K562 (cell line): ENCODE results near the gene TMEM63A. TPM values are rescaled to one million over a fixed set of nuclear protein-coding genes. Genes with fewer than 3 reads are reported as not detected.
A peak's percentile ranks its signal among the peaks of the same experiment; 100 is the strongest.

Source experiments
- CBFB ChIP-seq: sonication (generic); formaldehyde crosslinking; IDR thresholded peaks from 2 replicates; pipeline ENCODE4 v1.4.0; 2020; ENCODE audit warnings: mild to moderate bottlenecking, missing genetic modification reagents
- CXXC5 ChIP-seq: fragments of 250-450 bp; sonication (Bioruptor Pico); IDR thresholded peaks from 2 replicates; pipeline ENCODE4 v1.8.0; 2022; ENCODE audit warnings: inconsistent platforms, mild to moderate bottlenecking, moderate library complexity
- FOXP1 ChIP-seq: sonication (generic); formaldehyde crosslinking; IDR thresholded peaks from 2 replicates; pipeline ENCODE4 v1.8.0; 2022; ENCODE audit warnings: mild to moderate bottlenecking, missing genetic modification reagents
- HDAC3 ChIP-seq: fragments of 450-650 bp; IDR thresholded peaks from 2 replicates; pipeline ENCODE4 v1.6.1; 2018; ENCODE audit warnings: borderline replicate concordance, mild to moderate bottlenecking, moderate library complexity; ENCODE audit not compliant: partially characterized antibody
- HMG20B ChIP-seq: fragments of 250-450 bp; sonication (Bioruptor Pico); IDR thresholded peaks from 2 replicates; pipeline ENCODE4 v1.5.0; 2021; ENCODE audit warnings: mild to moderate bottlenecking
- KDM2B ChIP-seq: fragments of 250-450 bp; sonication (Bioruptor Pico); IDR thresholded peaks from 2 replicates; pipeline ENCODE4 v1.8.0; 2021; ENCODE audit warnings: mild to moderate bottlenecking, moderate library complexity
- PKNOX1 ChIP-seq: fragments of 450-650 bp; IDR thresholded peaks from 2 replicates; pipeline ENCODE4 v1.6.1; 2016
- POLR2AphosphoS2 ChIP-seq: IDR thresholded peaks from 2 replicates; pipeline ENCODE4 v1.6.1; 2012; ENCODE audit warnings: low read length, improper control_type of control experiment
- THRA ChIP-seq: fragments of 450-650 bp; IDR thresholded peaks from 2 replicates; pipeline ENCODE4 v1.6.1; 2017; ENCODE audit warnings: mild to moderate bottlenecking, moderate library complexity
- ZBTB11 ChIP-seq, 3 experiments: fragments of 200-800 bp in 1 of 3; fragments of 250-450 bp in 1 of 3; fragments of 450-650 bp in 1 of 3; sonication (Bioruptor Pico) in 1 of 3; sonication (Bioruptor generic) in 1 of 3; formaldehyde crosslinking in 1 of 3; IDR thresholded peaks; 2 replicates each; pipeline versions ENCODE4 v1.6.1 to v1.8.0; 2016 to 2022; ENCODE audit warnings: mild to moderate bottlenecking in 2 of 3, missing genetic modification characterization in 2 of 3, missing compliant biosample characterization in 1 of 3, moderate library complexity in 1 of 3
- ZNF146 ChIP-seq: IDR thresholded peaks from one replicate; pipeline ENCODE4 v1.6.1; 2018; ENCODE audit warnings: missing compliant biosample characterization; ENCODE audit not compliant: unreplicated experiment
- ZNF695 ChIP-seq: fragments of 450-650 bp; formaldehyde crosslinking; IDR thresholded peaks from 2 replicates; pipeline ENCODE4 v1.4.0; 2020; ENCODE audit warnings: mild to moderate bottlenecking, moderate library complexity
- polyA plus RNA-seq, 8 experiments: library from polyadenylated mRNA; depleted of rRNA in 4 of 8; stranded (reverse) in 5 of 8; unstranded in 3 of 8; fragments of >200 nt; fragmentation: Nextera tagmentation in 2 of 8; fragmentation: Illumina TruSeq in 1 of 8; extraction: Ambion mirVana in 2 of 8; extraction: Trizol in 1 of 8; gene quantifications; 2 replicates each; pipeline versions ENCODE4 v1.2.1 to v1.2.3, GENCODE V29; 2011 to 2014; ENCODE audit warnings: inconsistent platforms in 1 of 8, missing spikeins in 1 of 8
- total RNA-seq, 7 experiments: library from RNA; depleted of rRNA in 6 of 7; stranded (reverse); fragments of >200 nt in 6 of 7; fragmentation: Illumina TruSeq in 2 of 7; extraction: Trizol in 2 of 7; gene quantifications; 2 replicates each; pipeline versions ENCODE4 v1.2.1 to v1.2.3, GENCODE V29; 2011 to 2021; ENCODE audit warnings: low replicate concordance in 1 of 7
- TF ChIP-seq, protein P1 (sequence below): fragments of 450-650 bp; formaldehyde crosslinking; conservative IDR thresholded peaks from 2 replicates; pipeline ENCODE4 v1.4.0; 2022; ENCODE audit warnings: mild to moderate bottlenecking, missing genetic modification characterization
- TF ChIP-seq, protein P2 (sequence below): fragments of 250-450 bp; sonication (Bioruptor Pico); IDR thresholded peaks from 2 replicates; pipeline ENCODE4 v1.8.0; 2021; ENCODE audit warnings: borderline replicate concordance, mild to moderate bottlenecking, moderate library complexity; ENCODE audit not compliant: poor library complexity, severe bottlenecking
- TF ChIP-seq, protein P3 (sequence below): fragments of 250-450 bp; sonication (Bioruptor Pico); IDR thresholded peaks from 2 replicates; pipeline ENCODE4 v1.5.0; 2021

Gene TMEM63A
- total and polyA plus RNA-seq, 9 of the 15 experiments (the other 6 are each of a cell fraction or from before 2014, with no cell fraction given), result 2.0 to 54.6 (median 17.5) TPM

GRCh38 chr1:225928186-225929175 is 46.3 kb upstream of the TMEM63A start (continued):
- TF ChIP-seq THRA (peak; percentile 93), PKNOX1 (peak; percentile 63), POLR2AphosphoS2 (no peak), ZNF695 (CRISPR knock-in tag) (0 out of 2 replicates have a peak, but pooled peaks have one; percentile 84), CBFB (CRISPR knock-in tag) (no peak; the same call in 1 of the 2 replicates), CXXC5 (peak; percentile 92), ZBTB11 (CRISPR knock-in tag; IDR thresholded peaks at IDR 0.05) (peak in 1 of 3 experiments; percentile 92; a peak in 2 of 6 replicates), FOXP1 (peak; percentile 59; the same call in 1 of the 2 replicates), HMG20B (CRISPR knock-in tag) (no peak), HDAC3 (peak; percentile 98), ZNF146 (no peak), KDM2B (no peak)
- TF ChIP-seq, protein P1, sequence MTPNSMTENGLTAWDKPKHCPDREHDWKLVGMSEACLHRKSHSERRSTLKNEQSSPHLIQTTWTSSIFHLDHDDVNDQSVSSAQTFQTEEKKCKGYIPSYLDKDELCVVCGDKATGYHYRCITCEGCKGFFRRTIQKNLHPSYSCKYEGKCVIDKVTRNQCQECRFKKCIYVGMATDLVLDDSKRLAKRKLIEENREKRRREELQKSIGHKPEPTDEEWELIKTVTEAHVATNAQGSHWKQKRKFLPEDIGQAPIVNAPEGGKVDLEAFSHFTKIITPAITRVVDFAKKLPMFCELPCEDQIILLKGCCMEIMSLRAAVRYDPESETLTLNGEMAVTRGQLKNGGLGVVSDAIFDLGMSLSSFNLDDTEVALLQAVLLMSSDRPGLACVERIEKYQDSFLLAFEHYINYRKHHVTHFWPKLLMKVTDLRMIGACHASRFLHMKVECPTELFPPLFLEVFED, result peak; percentile 98
- TF ChIP-seq, protein P2, sequence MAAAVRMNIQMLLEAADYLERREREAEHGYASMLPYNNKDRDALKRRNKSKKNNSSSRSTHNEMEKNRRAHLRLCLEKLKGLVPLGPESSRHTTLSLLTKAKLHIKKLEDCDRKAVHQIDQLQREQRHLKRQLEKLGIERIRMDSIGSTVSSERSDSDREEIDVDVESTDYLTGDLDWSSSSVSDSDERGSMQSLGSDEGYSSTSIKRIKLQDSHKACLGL (CRISPR knock-in tag), result no peak
- TF ChIP-seq, protein P3, sequence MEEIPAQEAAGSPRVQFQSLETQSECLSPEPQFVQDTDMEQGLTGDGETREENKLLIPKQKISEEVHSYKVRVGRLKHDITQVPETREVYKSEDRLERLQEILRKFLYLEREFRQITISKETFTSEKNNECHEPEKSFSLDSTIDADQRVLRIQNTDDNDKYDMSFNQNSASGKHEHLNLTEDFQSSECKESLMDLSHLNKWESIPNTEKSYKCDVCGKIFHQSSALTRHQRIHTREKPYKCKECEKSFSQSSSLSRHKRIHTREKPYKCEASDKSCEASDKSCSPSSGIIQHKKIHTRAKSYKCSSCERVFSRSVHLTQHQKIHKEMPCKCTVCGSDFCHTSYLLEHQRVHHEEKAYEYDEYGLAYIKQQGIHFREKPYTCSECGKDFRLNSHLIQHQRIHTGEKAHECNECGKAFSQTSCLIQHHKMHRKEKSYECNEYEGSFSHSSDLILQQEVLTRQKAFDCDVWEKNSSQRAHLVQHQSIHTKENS (CRISPR knock-in tag), result no peak
